ENCODE measurements around the gene PGAP1.

PGAP1 gene, protein sequence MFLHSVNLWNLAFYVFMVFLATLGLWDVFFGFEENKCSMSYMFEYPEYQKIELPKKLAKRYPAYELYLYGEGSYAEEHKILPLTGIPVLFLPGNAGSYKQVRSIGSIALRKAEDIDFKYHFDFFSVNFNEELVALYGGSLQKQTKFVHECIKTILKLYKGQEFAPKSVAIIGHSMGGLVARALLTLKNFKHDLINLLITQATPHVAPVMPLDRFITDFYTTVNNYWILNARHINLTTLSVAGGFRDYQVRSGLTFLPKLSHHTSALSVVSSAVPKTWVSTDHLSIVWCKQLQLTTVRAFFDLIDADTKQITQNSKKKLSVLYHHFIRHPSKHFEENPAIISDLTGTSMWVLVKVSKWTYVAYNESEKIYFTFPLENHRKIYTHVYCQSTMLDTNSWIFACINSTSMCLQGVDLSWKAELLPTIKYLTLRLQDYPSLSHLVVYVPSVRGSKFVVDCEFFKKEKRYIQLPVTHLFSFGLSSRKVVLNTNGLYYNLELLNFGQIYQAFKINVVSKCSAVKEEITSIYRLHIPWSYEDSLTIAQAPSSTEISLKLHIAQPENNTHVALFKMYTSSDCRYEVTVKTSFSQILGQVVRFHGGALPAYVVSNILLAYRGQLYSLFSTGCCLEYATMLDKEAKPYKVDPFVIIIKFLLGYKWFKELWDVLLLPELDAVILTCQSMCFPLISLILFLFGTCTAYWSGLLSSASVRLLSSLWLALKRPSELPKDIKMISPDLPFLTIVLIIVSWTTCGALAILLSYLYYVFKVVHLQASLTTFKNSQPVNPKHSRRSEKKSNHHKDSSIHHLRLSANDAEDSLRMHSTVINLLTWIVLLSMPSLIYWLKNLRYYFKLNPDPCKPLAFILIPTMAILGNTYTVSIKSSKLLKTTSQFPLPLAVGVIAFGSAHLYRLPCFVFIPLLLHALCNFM

DNA sequence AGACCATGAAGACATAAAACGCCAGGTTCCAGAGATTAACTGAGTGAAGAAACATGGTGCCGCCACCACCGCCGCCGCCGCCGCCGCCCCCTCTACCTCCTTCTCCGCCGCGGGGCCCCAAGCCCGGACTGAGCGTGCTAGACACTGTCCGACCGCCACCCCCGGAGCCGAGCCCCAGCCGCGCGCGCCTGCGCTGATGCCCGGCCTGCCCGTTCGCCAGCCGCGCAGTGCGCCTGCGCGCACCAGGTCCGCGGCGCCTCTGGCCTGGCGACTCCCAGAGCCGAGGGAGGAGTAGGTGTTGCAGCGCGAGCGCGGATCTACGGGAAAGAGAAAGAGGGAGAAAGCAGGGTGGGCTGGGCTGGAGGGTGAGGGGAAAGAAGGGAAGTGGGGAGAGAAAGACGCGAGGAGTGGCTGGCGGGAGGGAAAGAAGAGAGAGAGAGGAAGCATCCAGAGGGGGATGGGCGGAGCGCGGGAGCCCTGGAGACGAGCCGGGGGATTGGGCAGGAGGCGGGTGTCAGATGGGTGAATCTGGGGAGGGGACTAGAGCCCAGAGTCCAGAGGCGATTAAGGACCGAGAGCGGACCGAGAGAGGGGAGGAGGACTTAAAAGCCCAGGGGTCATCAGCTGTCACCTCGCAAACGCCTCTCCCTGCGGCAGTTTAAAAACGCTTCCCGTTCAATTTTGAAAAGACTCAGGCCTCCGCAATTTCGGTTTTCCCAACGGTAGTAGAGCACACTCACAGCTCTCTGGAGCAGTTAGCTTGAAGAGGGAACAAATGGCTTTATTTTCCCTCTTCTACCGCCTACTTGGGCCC lies at the start of gene PGAP1:
PGAP1 (minus strand) TSS at position 146 of the 814 bp plus-strand sequence; CDS start at position 55, 91 bp downstream.
- TF ChIP-seq, protein P1, sequence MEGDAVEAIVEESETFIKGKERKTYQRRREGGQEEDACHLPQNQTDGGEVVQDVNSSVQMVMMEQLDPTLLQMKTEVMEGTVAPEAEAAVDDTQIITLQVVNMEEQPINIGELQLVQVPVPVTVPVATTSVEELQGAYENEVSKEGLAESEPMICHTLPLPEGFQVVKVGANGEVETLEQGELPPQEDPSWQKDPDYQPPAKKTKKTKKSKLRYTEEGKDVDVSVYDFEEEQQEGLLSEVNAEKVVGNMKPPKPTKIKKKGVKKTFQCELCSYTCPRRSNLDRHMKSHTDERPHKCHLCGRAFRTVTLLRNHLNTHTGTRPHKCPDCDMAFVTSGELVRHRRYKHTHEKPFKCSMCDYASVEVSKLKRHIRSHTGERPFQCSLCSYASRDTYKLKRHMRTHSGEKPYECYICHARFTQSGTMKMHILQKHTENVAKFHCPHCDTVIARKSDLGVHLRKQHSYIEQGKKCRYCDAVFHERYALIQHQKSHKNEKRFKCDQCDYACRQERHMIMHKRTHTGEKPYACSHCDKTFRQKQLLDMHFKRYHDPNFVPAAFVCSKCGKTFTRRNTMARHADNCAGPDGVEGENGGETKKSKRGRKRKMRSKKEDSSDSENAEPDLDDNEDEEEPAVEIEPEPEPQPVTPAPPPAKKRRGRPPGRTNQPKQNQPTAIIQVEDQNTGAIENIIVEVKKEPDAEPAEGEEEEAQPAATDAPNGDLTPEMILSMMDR (IDR thresholded peaks at IDR 0.05; ENCODE audit: low read depth, low read length): no peak

DNA sequence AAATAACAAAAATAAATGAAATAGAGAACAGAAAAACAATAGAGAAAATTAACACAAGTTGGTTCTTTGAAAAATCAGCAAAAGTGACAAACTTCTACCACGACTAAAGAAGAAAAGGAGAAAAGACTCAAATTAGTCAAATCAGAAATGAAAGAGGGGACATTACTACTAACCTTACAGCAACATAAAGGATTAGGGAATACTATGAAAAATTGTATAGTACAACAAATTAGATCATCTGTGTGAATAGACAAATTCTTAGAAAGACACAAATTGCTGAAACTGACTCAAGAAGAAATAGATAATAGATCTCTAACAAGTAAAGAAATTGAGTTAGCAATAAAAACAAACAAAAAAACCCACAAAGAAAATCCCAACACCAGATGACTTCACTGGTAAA lies 48.5 kb upstream of the PGAP1 start:
- no peak overlapping the region for H3K4me3 ChIP-seq (replicated peaks in 1 of 2; ENCODE audit: low read depth in 2 of 2, low read length in 2 of 2)
- DNase-seq (ENCODE audit: low read depth in 2 of 2): no peak
- TF ChIP-seq, protein P1 (IDR thresholded peaks at IDR 0.05; ENCODE audit: low read depth, low read length): no peak

More for the DNA sequence above, at the start of gene PGAP1:
- peak within 1 kb of the TSS; percentile 94 to 98 for H3K4me3 ChIP-seq (replicated peaks in 1 of 2; ENCODE audit: low read depth in 2 of 2, low read length in 2 of 2)
- peak; percentile 87 to 95 for DNase-seq (ENCODE audit: low read depth in 2 of 2)

DNA sequence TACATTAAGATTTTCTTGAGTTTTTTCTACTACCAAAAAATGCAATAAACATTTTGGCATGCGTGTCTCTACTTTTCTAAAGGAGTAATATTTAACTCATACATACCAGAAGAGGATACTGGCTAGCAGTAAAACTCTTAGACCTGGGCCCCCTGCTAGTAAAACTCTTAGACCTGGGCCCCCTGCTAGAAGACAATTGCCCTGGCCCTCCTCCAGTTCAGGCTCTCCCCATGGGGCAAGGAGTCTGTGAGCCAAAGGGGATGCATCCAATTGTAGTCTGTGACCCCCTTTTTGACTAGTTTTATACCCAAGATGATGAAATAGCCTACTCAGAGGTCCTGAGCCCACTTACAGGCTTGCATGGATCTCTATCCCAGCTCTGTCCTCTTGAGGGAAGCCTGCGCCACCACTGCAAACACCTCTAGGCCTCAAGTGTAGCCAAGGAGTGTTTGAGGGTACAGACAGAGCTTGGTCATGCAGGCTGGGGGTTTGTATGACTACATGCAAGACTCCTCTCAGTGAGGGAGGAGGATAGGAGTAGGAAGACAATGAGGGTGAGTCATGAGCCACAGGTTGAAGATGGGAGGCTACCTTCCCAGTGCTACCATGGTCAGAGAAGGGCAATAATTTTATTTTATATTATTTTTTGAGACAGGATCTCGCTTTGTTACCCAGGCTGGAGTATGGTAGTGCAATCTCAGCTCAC lies 45.2 kb upstream of the PGAP1 start:
- TF ChIP-seq, protein P1 (IDR thresholded peaks at IDR 0.05; ENCODE audit: low read depth, low read length): no peak
- no peak overlapping the region for H3K4me3 ChIP-seq (replicated peaks in 1 of 2; ENCODE audit: low read depth in 2 of 2, low read length in 2 of 2)
- DNase-seq (ENCODE audit: low read depth in 2 of 2): peak in 1 of 2 donors; percentile 38

DNA sequence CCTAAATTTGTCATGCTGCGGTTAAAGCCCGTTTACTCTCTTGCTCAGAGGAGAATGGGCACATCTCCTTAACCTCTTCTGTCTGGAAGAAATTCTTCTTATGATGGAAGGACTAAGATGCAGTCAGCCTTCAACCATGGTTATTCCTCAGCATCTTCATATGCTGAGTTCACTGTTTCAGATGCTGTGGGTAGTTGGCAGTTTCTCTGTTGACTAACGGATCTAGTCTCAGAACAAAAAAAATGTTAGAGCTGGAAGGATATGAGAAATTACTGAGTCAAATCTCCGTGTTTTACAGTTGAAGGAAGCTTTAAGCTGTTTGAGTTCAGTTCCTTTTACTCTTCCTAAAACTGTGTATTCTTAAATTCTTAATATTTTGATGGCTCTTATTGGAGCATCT lies 43.6 kb upstream of the PGAP1 start:
- DNase-seq (ENCODE audit: low read depth in 2 of 2): peak in 1 of 2 donors; percentile 46
- H3K4me3 ChIP-seq (replicated peaks in 1 of 2; ENCODE audit: low read depth in 2 of 2, low read length in 2 of 2): no peak overlapping the region
- TF ChIP-seq, protein P1 (IDR thresholded peaks at IDR 0.05; ENCODE audit: low read depth, low read length): no peak

DNA sequence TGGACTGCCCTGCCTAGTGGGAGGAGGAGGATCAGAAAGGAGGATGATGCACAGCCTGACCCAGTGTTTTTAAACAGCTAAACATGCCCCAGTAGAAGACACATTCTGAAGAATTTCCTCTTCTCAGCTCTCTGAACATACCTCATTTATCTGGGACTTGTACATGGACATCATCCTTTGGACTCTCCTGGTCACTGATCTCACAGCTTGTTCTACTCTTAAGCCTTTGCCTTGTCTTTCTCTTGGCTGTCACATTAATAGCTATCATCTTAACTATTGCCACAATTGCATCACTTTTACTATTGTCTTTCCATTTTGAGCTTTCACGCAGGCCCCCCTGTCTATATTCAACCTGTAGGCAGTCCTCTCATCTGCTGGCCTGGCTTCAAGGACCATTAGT lies 42.0 kb upstream of the PGAP1 start:
- no peak overlapping the region for H3K4me3 ChIP-seq (replicated peaks in 1 of 2; ENCODE audit: low read depth in 2 of 2, low read length in 2 of 2)
- TF ChIP-seq, protein P1 (IDR thresholded peaks at IDR 0.05; ENCODE audit: low read depth, low read length): no peak
- no peak for DNase-seq (ENCODE audit: low read depth in 2 of 2)
